ENCODE data around the gene ST6GAL1. TPM values are rescaled to one million over a fixed set of nuclear protein-coding genes. Genes with fewer than 3 reads are reported as not detected.
A peak's percentile ranks its signal among the peaks of the same experiment; 100 is the strongest.

ST6GAL1 gene
- total RNA-seq, 1 experiment from 2014 or later = 25.6 TPM

DNA sequence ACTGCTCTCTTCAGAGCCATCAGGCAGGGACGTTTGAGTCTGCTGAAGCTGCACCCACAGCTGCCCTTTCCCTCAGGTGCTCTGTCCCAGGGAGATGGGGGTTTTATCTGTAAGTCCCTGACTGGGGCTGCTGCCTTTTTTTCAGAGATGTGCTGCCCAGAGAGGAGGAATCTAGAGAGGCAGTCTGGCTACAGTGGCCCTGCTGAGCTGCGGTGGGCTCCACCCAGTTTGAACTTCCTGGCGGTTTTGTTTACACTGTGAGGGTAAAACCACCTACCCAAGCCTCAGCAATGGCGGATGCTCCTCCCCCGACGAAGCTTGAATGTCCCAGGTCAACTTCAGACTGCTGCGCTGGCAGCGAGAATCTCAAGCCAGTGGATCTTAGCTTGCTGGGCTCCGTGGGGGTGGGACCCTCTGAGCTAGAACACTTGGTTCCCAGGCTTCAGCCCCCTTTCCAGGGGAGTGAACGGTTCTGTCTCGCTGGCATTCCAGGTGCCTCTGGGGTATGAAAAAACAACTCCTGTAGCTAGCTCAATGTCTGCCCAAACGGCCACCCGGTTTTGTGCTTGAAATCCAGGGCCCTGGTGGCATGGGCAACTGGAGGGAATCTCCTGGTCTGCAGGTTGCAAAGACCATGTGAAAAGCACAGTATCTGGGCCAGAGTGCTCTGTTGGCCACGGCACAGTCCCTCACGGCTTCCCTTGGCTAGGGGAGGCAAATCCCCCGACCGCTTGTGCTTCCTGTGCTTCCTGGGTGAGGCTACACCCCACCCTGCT lies 21.1 kb upstream of the ST6GAL1 start:
- Histone ChIP-seq H3K27me3 (ENCODE audit: insufficient read depth, low read depth) (no peaks in the 10 kb centered on the region), H2AFZ (peak overlapping the region; percentile 66), H3K9me3 (ENCODE audit: insufficient read depth, low read depth) (no peaks in the 10 kb centered on the region), H3K4me3 (no peak overlapping the region), H3K79me2 (ENCODE audit: low read depth) (no peaks in the 10 kb centered on the region), H3K27ac (no peak overlapping the region), H3F3A (ENCODE audit: insufficient read depth, low read depth) (no peaks in the 10 kb centered on the region), H3K36me3 (ENCODE audit: low read depth) (no peaks in the 10 kb centered on the region), H3K9me2 (ENCODE audit: insufficient read depth) (no peaks in the 10 kb centered on the region), H3K4me1 (replicated peaks; ENCODE audit: insufficient read depth) (0 out of 2 replicates have a peak, but pooled peaks cover 9% of the 10 kb centered on the region), H4K20me1 (ENCODE audit: insufficient read depth) (no peaks in the 10 kb centered on the region), H3K4me2 (peak overlapping the region; percentile 28; the same call in 1 of the 2 replicates)
- ChIA-PET POLR2A (ENCODE audit: unreplicated experiment) (interaction anchor here (0.6 to 0.7 kb wide), 2 partner anchors 31 to 805 kb away, joined by 3 read pairs; no protein-coding TSS in a partner anchor), CTCF (no interaction called here)
- intact Hi-C loops (cut with micrococcal nuclease; ENCODE audit: unreplicated experiment) = no loop called here
- TF ChIP-seq, protein P1, sequence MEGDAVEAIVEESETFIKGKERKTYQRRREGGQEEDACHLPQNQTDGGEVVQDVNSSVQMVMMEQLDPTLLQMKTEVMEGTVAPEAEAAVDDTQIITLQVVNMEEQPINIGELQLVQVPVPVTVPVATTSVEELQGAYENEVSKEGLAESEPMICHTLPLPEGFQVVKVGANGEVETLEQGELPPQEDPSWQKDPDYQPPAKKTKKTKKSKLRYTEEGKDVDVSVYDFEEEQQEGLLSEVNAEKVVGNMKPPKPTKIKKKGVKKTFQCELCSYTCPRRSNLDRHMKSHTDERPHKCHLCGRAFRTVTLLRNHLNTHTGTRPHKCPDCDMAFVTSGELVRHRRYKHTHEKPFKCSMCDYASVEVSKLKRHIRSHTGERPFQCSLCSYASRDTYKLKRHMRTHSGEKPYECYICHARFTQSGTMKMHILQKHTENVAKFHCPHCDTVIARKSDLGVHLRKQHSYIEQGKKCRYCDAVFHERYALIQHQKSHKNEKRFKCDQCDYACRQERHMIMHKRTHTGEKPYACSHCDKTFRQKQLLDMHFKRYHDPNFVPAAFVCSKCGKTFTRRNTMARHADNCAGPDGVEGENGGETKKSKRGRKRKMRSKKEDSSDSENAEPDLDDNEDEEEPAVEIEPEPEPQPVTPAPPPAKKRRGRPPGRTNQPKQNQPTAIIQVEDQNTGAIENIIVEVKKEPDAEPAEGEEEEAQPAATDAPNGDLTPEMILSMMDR (conservative IDR thresholded peaks at IDR 0.05) = no peak
- no peak for TF ChIP-seq EZH2 (IDR thresholded peaks at IDR 0.05; ENCODE audit: low read depth)
- no TSS peak for BruUV-seq (replicated peaks)
- DNase-seq = peak in 1 of 2 experiments; percentile 56

DNA sequence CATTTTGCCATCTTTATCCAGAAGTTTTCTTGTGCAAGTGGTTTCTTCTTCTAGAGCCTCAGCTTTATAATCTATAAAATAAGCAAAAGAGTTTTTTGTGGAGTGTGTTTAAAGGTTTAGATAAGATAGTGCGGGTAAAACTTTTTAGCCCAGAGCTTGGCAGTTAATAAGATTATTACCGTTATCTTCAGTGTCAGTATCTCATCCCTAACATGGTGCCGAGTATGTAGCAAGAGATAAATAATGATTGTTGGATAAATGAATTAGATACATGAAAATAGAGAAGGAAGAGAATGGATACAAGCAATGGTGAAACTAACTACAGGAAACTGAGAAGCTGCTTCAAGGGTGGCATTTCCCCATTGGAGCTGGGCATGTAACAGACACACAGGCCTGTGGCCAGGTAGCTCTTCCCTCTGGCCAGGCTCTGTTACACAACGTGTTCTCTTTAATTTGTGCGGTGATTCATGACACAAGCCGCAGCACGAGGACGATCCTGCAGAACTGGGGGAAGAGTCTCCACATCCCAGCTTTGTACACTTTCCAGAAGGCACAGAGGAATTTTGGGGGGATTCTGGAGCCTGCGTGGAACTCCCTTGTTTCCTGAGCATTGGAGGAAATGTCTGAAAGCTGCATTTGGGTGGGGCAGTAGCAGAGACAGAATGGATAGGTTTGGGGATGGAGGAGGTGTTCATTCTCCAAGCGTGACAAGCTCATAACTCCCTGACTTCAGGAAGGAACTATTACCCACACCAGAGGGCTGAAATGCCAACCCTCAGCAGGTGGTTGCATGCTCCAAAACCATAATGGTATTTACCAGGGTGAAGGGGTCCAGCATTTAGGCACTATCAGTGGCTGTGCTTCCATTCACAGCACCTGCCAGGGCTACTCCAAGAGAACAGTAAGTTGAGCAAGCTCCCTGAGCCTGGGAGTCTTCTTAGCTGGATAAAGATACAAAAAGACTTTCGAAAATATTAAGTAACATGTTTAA lies 14.2 kb upstream of the ST6GAL1 start:
- H3K9me2 ChIP-seq (ENCODE audit: insufficient read depth) = no peaks in the 10 kb centered on the region
- ChIA-PET CTCF (no interaction called here), POLR2A (ENCODE audit: unreplicated experiment) (interaction anchor here (0.5 kb wide), 1 partner anchor 619 kb away, joined by 3 read pairs; no protein-coding TSS in a partner anchor)
- H3K9me3 ChIP-seq (ENCODE audit: insufficient read depth, low read depth) = no peaks in the 10 kb centered on the region
- no peaks in the 10 kb centered on the region for H4K20me1 ChIP-seq (ENCODE audit: insufficient read depth)
- H3K36me3 ChIP-seq (ENCODE audit: low read depth) = no peaks in the 10 kb centered on the region
- H3K27me3 ChIP-seq (ENCODE audit: insufficient read depth, low read depth) = no peaks in the 10 kb centered on the region
- H3K4me3 ChIP-seq = no peak overlapping the region
- H3K79me2 ChIP-seq (ENCODE audit: low read depth) = no peaks in the 10 kb centered on the region
- peak overlapping the region; percentile 29; the same call in 1 of the 2 replicates for H3K4me2 ChIP-seq
- H3K4me1 ChIP-seq (replicated peaks; ENCODE audit: insufficient read depth) = no peaks in the 10 kb centered on the region
- H3K27ac ChIP-seq = no peak overlapping the region
- intact Hi-C loops (cut with micrococcal nuclease; ENCODE audit: unreplicated experiment) = no loop called here
- no TSS peak for BruUV-seq (replicated peaks)
- DNase-seq = peak in 1 of 2 experiments; percentile 38
- no peak overlapping the region for H2AFZ ChIP-seq
- H3F3A ChIP-seq (ENCODE audit: insufficient read depth, low read depth) = no peaks in the 10 kb centered on the region
- TF ChIP-seq, protein P1 (conservative IDR thresholded peaks at IDR 0.05) = no peak
- no peak for TF ChIP-seq EZH2 (IDR thresholded peaks at IDR 0.05; ENCODE audit: low read depth)

DNA sequence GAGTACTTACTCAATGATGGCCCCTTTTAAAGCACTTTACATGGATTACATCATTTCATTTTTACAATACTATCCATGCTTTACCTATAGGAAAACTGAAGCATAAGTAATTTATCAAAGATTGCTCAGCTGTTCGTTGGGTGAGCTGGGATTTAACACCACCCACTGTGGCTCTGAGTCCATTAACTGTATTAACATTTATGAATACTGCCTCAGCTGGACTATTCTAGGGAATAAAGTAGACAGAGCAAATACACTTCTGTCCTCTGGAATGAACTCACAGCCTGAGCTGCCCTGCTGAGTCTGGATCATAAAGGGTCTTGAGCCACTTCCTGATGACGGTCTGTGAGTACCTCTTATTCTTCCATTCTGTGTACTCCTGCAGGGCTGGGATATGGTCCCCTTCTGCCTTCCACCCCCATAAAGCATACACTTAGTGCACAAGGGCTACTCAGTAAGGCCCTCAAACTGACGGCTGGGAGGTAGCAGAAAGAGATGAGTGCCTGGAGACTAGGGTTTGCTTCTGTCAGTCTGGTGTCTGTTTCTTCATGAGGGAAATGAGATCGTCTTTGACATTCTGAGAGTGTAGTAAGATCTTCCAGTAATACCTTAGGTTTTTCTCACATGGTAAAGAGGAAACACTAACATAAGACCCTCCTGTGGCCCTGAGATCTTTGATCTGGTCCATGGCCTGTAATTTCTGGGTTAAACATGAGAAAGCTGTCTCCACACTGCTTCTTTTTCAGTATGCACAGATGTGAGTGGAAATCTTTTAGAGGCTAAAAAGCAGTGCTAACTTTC lies 12.6 kb upstream of the ST6GAL1 start:
- H3K79me2 ChIP-seq (ENCODE audit: low read depth) = no peaks in the 10 kb centered on the region
- no peak overlapping the region for H3K4me3 ChIP-seq
- intact Hi-C loops (cut with micrococcal nuclease; ENCODE audit: unreplicated experiment) = no loop called here
- ChIA-PET POLR2A (ENCODE audit: unreplicated experiment) (no interaction called here), CTCF (no interaction called here)
- H3F3A ChIP-seq (ENCODE audit: insufficient read depth, low read depth) = no peaks in the 10 kb centered on the region
- H3K9me2 ChIP-seq (ENCODE audit: insufficient read depth) = no peaks in the 10 kb centered on the region
- no peak overlapping the region for H3K4me2 ChIP-seq
- H3K27me3 ChIP-seq (ENCODE audit: insufficient read depth, low read depth) = no peaks in the 10 kb centered on the region
- H4K20me1 ChIP-seq (ENCODE audit: insufficient read depth) = no peaks in the 10 kb centered on the region
- BruUV-seq (replicated peaks) = no TSS peak
- no peaks in the 10 kb centered on the region for H3K36me3 ChIP-seq (ENCODE audit: low read depth)
- H3K9me3 ChIP-seq (ENCODE audit: insufficient read depth, low read depth) = no peaks in the 10 kb centered on the region
- H3K4me1 ChIP-seq (replicated peaks; ENCODE audit: insufficient read depth) = no peaks in the 10 kb centered on the region
- TF ChIP-seq EZH2 (IDR thresholded peaks at IDR 0.05; ENCODE audit: low read depth) = no peak
- TF ChIP-seq, protein P1 (conservative IDR thresholded peaks at IDR 0.05) = no peak
- no peak for DNase-seq
- H2AFZ ChIP-seq = no peak overlapping the region
- H3K27ac ChIP-seq = no peak overlapping the region

Measured in PC-9 (cell line).